HepG2 (cell line): Measurements from ENCODE around the gene CCN2. TPM values are rescaled to one million over a fixed set of nuclear protein-coding genes. Genes with fewer than 3 reads are reported as not detected.
A peak's percentile ranks its signal among the peaks of the same experiment; 100 is the strongest.

Experiments used
- ATAC-seq: fragments of 200-7000 bp; cut with Tn5 transposase; 3 replicates; pipeline ENCODE4 v1.9.1; 2020; ENCODE audit warnings: mild to moderate bottlenecking, moderate library complexity
- BruUV-seq: library from RNA; stranded (reverse); fragments of 400-500 nt; replicated peaks from 2 replicates; lab custom pipeline; 2021; lab: Mats Ljungman, UMichigan
- CTCF ChIA-PET: fragments of 300-600 bp; formaldehyde crosslinking; extraction: SDS; loops from one replicate; lab custom pipeline; 2021; ENCODE audit warnings: low total read pairs, inconsistent platforms, low intra/inter-chr PET ratio; lab: Yijun Ruan, JAX
- POLR2A ChIA-PET: fragments of 350-600 bp; sonication (Branson Sonifier 250); formaldehyde crosslinking; loops from one replicate; lab custom pipeline; 2020; ENCODE audit warnings: antibody characterized with exemption, inconsistent platforms; lab: Yijun Ruan, JAX
- DNase-seq: peaks from one replicate; pipeline ENCODE4 v3.0.0-alpha.2; 2015; ENCODE audit warnings: low spot score
- FAIRE-seq: peaks from 3 replicates; lab custom pipeline; 2011; peaks lifted over from hg19 to GRCh38; lab: Jason Lieb, UNC
- H2AFZ ChIP-seq: one replicate; pipeline ENCODE4 v1.6.1; 2011; ENCODE audit warnings: low read length, inconsistent platforms
- H3K27ac ChIP-seq: fragments of 300-600 bp; 3 replicates; pipeline ENCODE4 v1.8.0; 2011; ENCODE audit warnings: mixed run types, mild to moderate bottlenecking, mixed read lengths, low read length, inconsistent platforms; ENCODE audit not compliant: insufficient read depth; ENCODE audit errors: extremely low read length
- H3K27me3 ChIP-seq, 2 experiments: fragments of 200-600 bp in 1 of 2; 2 replicates in 1 of 2; 3 replicates in 1 of 2; pipeline versions ENCODE4 v1.6.0 to v1.8.0; 2011; ENCODE audit warnings: low read length in 2 of 2, mild to moderate bottlenecking in 2 of 2, moderate library complexity in 2 of 2, inconsistent platforms in 1 of 2; ENCODE audit not compliant: insufficient read depth in 2 of 2, control insufficient read depth in 1 of 2
- H3K36me3 ChIP-seq, 2 experiments: fragments of 200-600 bp in 1 of 2; replicated peaks in 1 of 2; 2 replicates in 1 of 2; 3 replicates in 1 of 2; pipeline versions ENCODE4 v1.5.1 to v1.8.0; 2011; ENCODE audit warnings: low read length in 2 of 2, inconsistent platforms in 1 of 2; ENCODE audit not compliant: insufficient read depth in 2 of 2, control insufficient read depth in 1 of 2
- H3K4me1 ChIP-seq: 2 replicates; pipeline ENCODE4 v1.5.1; 2012; ENCODE audit warnings: low read length, inconsistent platforms; ENCODE audit not compliant: insufficient read depth
- H3K4me2 ChIP-seq: 2 replicates; pipeline ENCODE4 v1.6.0; 2011; ENCODE audit warnings: low read depth, low read length, inconsistent platforms
- H3K4me3 ChIP-seq, 3 experiments: fragments of 200-600 bp in 1 of 3; sonication (generic), shearing (Covaris generic) in 1 of 3; replicated peaks in 1 of 3; 2 replicates each; pipeline ENCODE4 v1.5.1; 2011 to 2016; ENCODE audit warnings: low read length in 3 of 3, inconsistent platforms in 2 of 3, low read depth in 2 of 3, mild to moderate bottlenecking in 2 of 3, control low read depth in 1 of 3, mixed read lengths in 1 of 3; ENCODE audit not compliant: insufficient read depth in 1 of 3
- H3K79me2 ChIP-seq: one replicate; pipeline ENCODE4 v1.6.1; 2011; ENCODE audit warnings: low read length, inconsistent platforms; ENCODE audit not compliant: insufficient read depth
- H3K9ac ChIP-seq: 2 replicates; pipeline ENCODE4 v1.6.0; 2011; ENCODE audit warnings: mild to moderate bottlenecking, low read depth, low read length, inconsistent platforms; ENCODE audit not compliant: insufficient read depth
- H3K9me3 ChIP-seq: 2 replicates; pipeline ENCODE4 v1.5.1; 2012; ENCODE audit warnings: mild to moderate bottlenecking, low read length
- H4K20me1 ChIP-seq: 2 replicates; pipeline ENCODE4 v1.6.0; 2011; ENCODE audit warnings: inconsistent platforms, mild to moderate bottlenecking, low read length, moderate library complexity; ENCODE audit not compliant: insufficient read depth
- CBX2 ChIP-seq, 2 experiments: fragments of 200-600 bp in 1 of 2; sonication (generic); formaldehyde crosslinking in 1 of 2; IDR thresholded peaks; 2 replicates each; pipeline versions ENCODE4 v1.7.0 to v1.8.1; 2018 to 2022; ENCODE audit warnings: low read depth in 2 of 2, low read length in 1 of 2, mild to moderate bottlenecking in 1 of 2, missing genetic modification reagents in 1 of 2
- GLI4 ChIP-seq: sonication (generic); formaldehyde crosslinking; IDR thresholded peaks from 2 replicates; pipeline ENCODE4 v1.5.1; 2020; ENCODE audit warnings: missing genetic modification reagents, mild to moderate bottlenecking, moderate library complexity, borderline replicate concordance
- SMC3 ChIP-seq: IDR thresholded peaks from 2 replicates; pipeline ENCODE4 v1.6.1; 2011; ENCODE audit warnings: low read length, improper control_type of control experiment
- ZMYM2 ChIP-seq: sonication (generic); formaldehyde crosslinking; IDR thresholded peaks from 2 replicates; pipeline ENCODE4 v1.8.0; 2022; ENCODE audit warnings: mild to moderate bottlenecking, missing genetic modification reagents
- ZNF317 ChIP-seq: sonication (generic); formaldehyde crosslinking; IDR thresholded peaks from 2 replicates; pipeline ENCODE4 v1.5.0; 2020; ENCODE audit warnings: mild to moderate bottlenecking, missing genetic modification reagents
- ZNF644 ChIP-seq: IDR thresholded peaks from 2 replicates; pipeline ENCODE4 v1.6.1; 2016; ENCODE audit warnings: low read depth
- ZNF713 ChIP-seq: sonication (generic); formaldehyde crosslinking; IDR thresholded peaks from 2 replicates; pipeline ENCODE4 v1.4.0; 2020; ENCODE audit warnings: mild to moderate bottlenecking, missing genetic modification reagents
- in situ Hi-C: cut with HindIII; loops from 2 replicates; pipeline ENCODE4 v1.10.0; 2017; ENCODE audit warnings: low pct_unique_long_range_greater_than_20kb; ENCODE audit not compliant: extremely low pct_ligation_motif_present
- intact Hi-C: fragments of 100-400 bp; cut with micrococcal nuclease; formaldehyde crosslinking; loops from one replicate; pipeline ENCODE4 v1.10.0; 2022; ENCODE audit not compliant: unreplicated experiment
- polyA plus RNA-seq, 8 experiments: library from polyadenylated mRNA; depleted of rRNA in 3 of 8; stranded (reverse) in 7 of 8; unstranded in 1 of 8; fragments of >200 nt; fragmentation: Illumina TruSeq in 4 of 8; extraction: Trizol in 4 of 8; gene quantifications; 2 replicates each; pipeline versions ENCODE4 v1.2.1 to v1.2.3, GENCODE V29; 2011 to 2016; ENCODE audit warnings: low read depth in 4 of 8, missing spikeins in 1 of 8, mixed read lengths in 1 of 8; ENCODE audit not compliant: insufficient read depth in 1 of 8
- total RNA-seq, 5 experiments: library from RNA; depleted of rRNA; stranded (reverse); fragments of >200 nt; fragmentation: Illumina TruSeq; extraction: Trizol; gene quantifications; 2 replicates each; pipeline ENCODE4 v1.2.3, GENCODE V29; 2016; ENCODE audit warnings: low read depth in 1 of 5
- TF ChIP-seq, protein P1 (sequence below): fragments of 450-650 bp; IDR thresholded peaks from 2 replicates; pipeline ENCODE4 v1.6.1; 2016
- TF ChIP-seq, protein P2 (sequence below): sonication (generic); formaldehyde crosslinking; conservative IDR thresholded peaks from 2 replicates; pipeline ENCODE4 v1.4.0; 2020; ENCODE audit warnings: missing genetic modification reagents
- TF ChIP-seq, protein P3 (sequence below): sonication (generic); formaldehyde crosslinking; IDR thresholded peaks from 2 replicates; pipeline ENCODE4 v1.5.0; 2020; ENCODE audit warnings: missing genetic modification reagents

The CCN2 gene
- total and polyA plus RNA-seq, 2 of the 13 experiments (the other 11 are each of a cell fraction or from before 2014, with no cell fraction given), result 34.7 to 316 TPM

DNA sequence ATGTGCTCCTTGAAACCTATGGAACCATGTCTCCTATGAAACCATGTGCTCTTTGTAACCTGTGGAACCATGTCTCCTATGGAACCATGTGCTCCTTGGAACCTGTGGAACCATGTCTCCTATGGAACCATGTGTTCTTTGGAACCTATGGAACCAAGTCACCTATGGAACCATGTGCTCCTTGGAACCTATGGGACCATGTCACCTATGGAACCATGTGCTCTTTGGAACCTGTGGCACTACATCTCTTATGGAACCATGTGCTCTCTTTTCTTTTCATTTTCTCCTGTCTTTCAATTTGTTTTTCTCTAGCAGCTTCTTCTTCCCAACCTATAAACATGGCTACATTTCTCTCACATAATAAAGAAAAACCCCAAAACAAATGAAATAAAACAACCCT is 11.9 kb upstream of the CCN2 start:
- H3K4me1 ChIP-seq, result peaks cover 63% of the 10 kb centered on the region
- in situ Hi-C loops, result no loop called here
- CTCF ChIA-PET, result no interaction called here
- intact Hi-C loops, result no loop called here
- ATAC-seq (no peak), FAIRE-seq (no peak), DNase-seq (no peak)
- no peak overlapping the region for H3K9ac ChIP-seq
- TF ChIP-seq SMC3 (no peak), ZMYM2 (CRISPR knock-in tag) (no peak), ZNF644 (CRISPR knock-in tag) (peak; percentile 46; the same call in 1 of the 2 replicates), CBX2 (IDR thresholded peaks at IDR 0.05; ENCODE audit: low read depth, low read length) (no peak), CBX2 (CRISPR knock-in tag; IDR thresholded peaks at IDR 0.05; ENCODE audit: low read depth) (no peak), ZNF317 (0 out of 2 replicates have a peak, but pooled peaks have one; percentile 12), GLI4 (CRISPR knock-in tag) (no peak), ZNF713 (CRISPR knock-in tag) (no peak)
- TF ChIP-seq, protein P1, sequence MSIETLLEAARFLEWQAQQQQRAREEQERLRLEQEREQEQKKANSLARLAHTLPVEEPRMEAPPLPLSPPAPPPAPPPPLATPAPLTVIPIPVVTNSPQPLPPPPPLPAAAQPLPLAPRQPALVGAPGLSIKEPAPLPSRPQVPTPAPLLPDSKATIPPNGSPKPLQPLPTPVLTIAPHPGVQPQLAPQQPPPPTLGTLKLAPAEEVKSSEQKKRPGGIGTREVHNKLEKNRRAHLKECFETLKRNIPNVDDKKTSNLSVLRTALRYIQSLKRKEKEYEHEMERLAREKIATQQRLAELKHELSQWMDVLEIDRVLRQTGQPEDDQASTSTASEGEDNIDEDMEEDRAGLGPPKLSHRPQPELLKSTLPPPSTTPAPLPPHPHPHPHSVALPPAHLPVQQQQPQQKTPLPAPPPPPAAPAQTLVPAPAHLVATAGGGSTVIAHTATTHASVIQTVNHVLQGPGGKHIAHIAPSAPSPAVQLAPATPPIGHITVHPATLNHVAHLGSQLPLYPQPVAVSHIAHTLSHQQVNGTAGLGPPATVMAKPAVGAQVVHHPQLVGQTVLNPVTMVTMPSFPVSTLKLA, result peak; percentile 100
- TF ChIP-seq, protein P2, sequence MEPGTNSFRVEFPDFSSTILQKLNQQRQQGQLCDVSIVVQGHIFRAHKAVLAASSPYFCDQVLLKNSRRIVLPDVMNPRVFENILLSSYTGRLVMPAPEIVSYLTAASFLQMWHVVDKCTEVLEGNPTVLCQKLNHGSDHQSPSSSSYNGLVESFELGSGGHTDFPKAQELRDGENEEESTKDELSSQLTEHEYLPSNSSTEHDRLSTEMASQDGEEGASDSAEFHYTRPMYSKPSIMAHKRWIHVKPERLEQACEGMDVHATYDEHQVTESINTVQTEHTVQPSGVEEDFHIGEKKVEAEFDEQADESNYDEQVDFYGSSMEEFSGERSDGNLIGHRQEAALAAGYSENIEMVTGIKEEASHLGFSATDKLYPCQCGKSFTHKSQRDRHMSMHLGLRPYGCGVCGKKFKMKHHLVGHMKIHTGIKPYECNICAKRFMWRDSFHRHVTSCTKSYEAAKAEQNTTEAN, result no peak
- TF ChIP-seq, protein P3, sequence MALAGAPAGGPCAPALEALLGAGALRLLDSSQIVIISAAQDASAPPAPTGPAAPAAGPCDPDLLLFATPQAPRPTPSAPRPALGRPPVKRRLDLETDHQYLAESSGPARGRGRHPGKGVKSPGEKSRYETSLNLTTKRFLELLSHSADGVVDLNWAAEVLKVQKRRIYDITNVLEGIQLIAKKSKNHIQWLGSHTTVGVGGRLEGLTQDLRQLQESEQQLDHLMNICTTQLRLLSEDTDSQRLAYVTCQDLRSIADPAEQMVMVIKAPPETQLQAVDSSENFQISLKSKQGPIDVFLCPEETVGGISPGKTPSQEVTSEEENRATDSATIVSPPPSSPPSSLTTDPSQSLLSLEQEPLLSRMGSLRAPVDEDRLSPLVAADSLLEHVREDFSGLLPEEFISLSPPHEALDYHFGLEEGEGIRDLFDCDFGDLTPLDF, result no peak
- no peaks in the 10 kb centered on the region for H3K36me3 ChIP-seq
- H2AFZ ChIP-seq, result no peak overlapping the region
- no peaks in the 10 kb centered on the region for H3K27me3 ChIP-seq
- no peaks in the 10 kb centered on the region for H3K79me2 ChIP-seq
- no TSS peak for BruUV-seq
- no peak overlapping the region for H3K4me3 ChIP-seq
- no peaks in the 10 kb centered on the region for H3K9me3 ChIP-seq
- H4K20me1 ChIP-seq, result no peaks in the 10 kb centered on the region
- H3K4me2 ChIP-seq, result no peak overlapping the region
- POLR2A ChIA-PET, result interaction anchor here (2.4 kb wide), 1 partner anchor 12 kb away, joined by 12 read pairs; the partner anchor contains the start of gene CCN2
- H3K27ac ChIP-seq, result no peak overlapping the region
